Measurements from ENCODE around the gene NEK2. TPM values are rescaled to one million over a fixed set of nuclear protein-coding genes. Genes with fewer than 3 reads are reported as not detected.

NEK2 gene
- total RNA-seq, 1 experiment from 2014 or later = 45.7 TPM

GRCh38 chr1:211701733-211702132, 26.3 kb upstream of the NEK2 start:
- Histone ChIP-seq H3K9me3 (ENCODE audit: low read depth, low read length, poor library complexity, severe bottlenecking) (no peaks in the 10 kb centered on the region), H3K4me1 (ENCODE audit: insufficient read depth, low read length, poor library complexity, severe bottlenecking) (peaks cover 15% of the 10 kb centered on the region), H3K27me3 (replicated peaks; ENCODE audit: insufficient read depth, low read depth, low read length, poor library complexity) (no peaks in the 10 kb centered on the region), H3K27ac (ENCODE audit: low read depth, low read length, poor library complexity, severe bottlenecking) (no peak overlapping the region), H3K4me3 (ENCODE audit: low read depth, low read length, poor library complexity, severe bottlenecking) (no peak overlapping the region), H3K36me3 (ENCODE audit: insufficient read depth, low read length, poor library complexity, severe bottlenecking) (no peaks in the 10 kb centered on the region)
- intact Hi-C loops (cut with micrococcal nuclease; ENCODE audit: unreplicated experiment) = no loop called here
- TF ChIP-seq EZH2 (IDR thresholded peaks at IDR 0.05; ENCODE audit: borderline replicate concordance, low read depth, low read length, poor library complexity, severe bottlenecking) = no peak
- TF ChIP-seq, protein P1, sequence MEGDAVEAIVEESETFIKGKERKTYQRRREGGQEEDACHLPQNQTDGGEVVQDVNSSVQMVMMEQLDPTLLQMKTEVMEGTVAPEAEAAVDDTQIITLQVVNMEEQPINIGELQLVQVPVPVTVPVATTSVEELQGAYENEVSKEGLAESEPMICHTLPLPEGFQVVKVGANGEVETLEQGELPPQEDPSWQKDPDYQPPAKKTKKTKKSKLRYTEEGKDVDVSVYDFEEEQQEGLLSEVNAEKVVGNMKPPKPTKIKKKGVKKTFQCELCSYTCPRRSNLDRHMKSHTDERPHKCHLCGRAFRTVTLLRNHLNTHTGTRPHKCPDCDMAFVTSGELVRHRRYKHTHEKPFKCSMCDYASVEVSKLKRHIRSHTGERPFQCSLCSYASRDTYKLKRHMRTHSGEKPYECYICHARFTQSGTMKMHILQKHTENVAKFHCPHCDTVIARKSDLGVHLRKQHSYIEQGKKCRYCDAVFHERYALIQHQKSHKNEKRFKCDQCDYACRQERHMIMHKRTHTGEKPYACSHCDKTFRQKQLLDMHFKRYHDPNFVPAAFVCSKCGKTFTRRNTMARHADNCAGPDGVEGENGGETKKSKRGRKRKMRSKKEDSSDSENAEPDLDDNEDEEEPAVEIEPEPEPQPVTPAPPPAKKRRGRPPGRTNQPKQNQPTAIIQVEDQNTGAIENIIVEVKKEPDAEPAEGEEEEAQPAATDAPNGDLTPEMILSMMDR (conservative IDR thresholded peaks at IDR 0.05; ENCODE audit: low read depth, low read length) = no peak
- no peak for DNase-seq (ENCODE audit: low spot score)
- POLR2A ChIA-PET (ENCODE audit: low non-redundant PET) = no interaction called here
- CTCF ChIA-PET = no interaction called here
- BruUV-seq (replicated peaks) = no TSS peak

DNA sequence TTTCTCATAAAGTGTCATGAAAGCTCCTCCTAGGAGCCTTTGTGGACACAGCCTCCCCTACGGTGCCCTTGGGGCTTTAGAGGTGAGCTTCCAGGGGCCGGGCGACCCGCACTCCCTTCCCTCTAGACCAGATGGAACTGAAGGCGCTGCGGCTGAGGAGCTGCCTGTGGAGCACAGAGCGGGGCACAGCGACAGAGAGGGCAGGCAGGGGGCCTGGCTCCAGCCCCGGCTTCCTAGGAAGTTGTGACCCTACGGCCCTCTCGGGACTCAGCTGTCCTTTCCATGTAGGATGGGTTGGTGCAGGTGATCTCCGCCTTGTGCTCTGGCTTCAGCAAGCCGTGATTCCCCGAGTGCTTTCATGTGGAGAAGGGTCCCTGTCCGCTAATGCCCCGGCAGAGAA, 23.6 kb upstream of the NEK2 start:
- no peak for DNase-seq (ENCODE audit: low spot score)
- CTCF ChIA-PET = interaction anchor here (0.7 to 1.3 kb wide), 4 partner anchors 18 to 757 kb away, joined by 3 to 7 read pairs (median 6); no protein-coding TSS in a partner anchor
- POLR2A ChIA-PET (ENCODE audit: low non-redundant PET) = no interaction called here
- Histone ChIP-seq H3K36me3 (ENCODE audit: insufficient read depth, low read length, poor library complexity, severe bottlenecking) (no peaks in the 10 kb centered on the region), H3K27me3 (replicated peaks; ENCODE audit: insufficient read depth, low read depth, low read length, poor library complexity) (no peaks in the 10 kb centered on the region), H3K4me1 (ENCODE audit: insufficient read depth, low read length, poor library complexity, severe bottlenecking) (peaks cover 15% of the 10 kb centered on the region), H3K9me3 (ENCODE audit: low read depth, low read length, poor library complexity, severe bottlenecking) (no peaks in the 10 kb centered on the region), H3K4me3 (ENCODE audit: low read depth, low read length, poor library complexity, severe bottlenecking) (no peak overlapping the region), H3K27ac (ENCODE audit: low read depth, low read length, poor library complexity, severe bottlenecking) (no peak overlapping the region)
- intact Hi-C loops (cut with micrococcal nuclease; ENCODE audit: unreplicated experiment) = loop anchor here (2.0 to 10.0 kb wide), 3 partner anchors 132 to 758 kb away; partner anchors contain the start of gene LPGAT1
- BruUV-seq (replicated peaks) = no TSS peak
- TF ChIP-seq EZH2 (IDR thresholded peaks at IDR 0.05; ENCODE audit: borderline replicate concordance, low read depth, low read length, poor library complexity, severe bottlenecking) = no peak
- TF ChIP-seq, protein P1 (conservative IDR thresholded peaks at IDR 0.05; ENCODE audit: low read depth, low read length) = no peak

GRCh38 chr1:211698161-211699026, 23.0 kb upstream of the NEK2 start:
- no TSS peak for BruUV-seq (replicated peaks)
- CTCF ChIA-PET = interaction anchor here (0.5 to 1.3 kb wide), 7 partner anchors 18 to 911 kb away, joined by 3 to 7 read pairs (median 4); partner anchors contain the start of genes DTL and INTS7
- H3K27ac ChIP-seq (ENCODE audit: low read depth, low read length, poor library complexity, severe bottlenecking) = no peak overlapping the region
- no peaks in the 10 kb centered on the region for H3K27me3 ChIP-seq (replicated peaks; ENCODE audit: insufficient read depth, low read depth, low read length, poor library complexity)
- intact Hi-C loops (cut with micrococcal nuclease; ENCODE audit: unreplicated experiment) = loop anchor here (2.0 to 10.0 kb wide), 3 partner anchors 132 to 759 kb away; partner anchors contain the start of gene LPGAT1
- H3K9me3 ChIP-seq (ENCODE audit: low read depth, low read length, poor library complexity, severe bottlenecking) = no peaks in the 10 kb centered on the region
- peak; percentile 77 for DNase-seq (ENCODE audit: low spot score)
- H3K4me1 ChIP-seq (ENCODE audit: insufficient read depth, low read length, poor library complexity, severe bottlenecking) = peaks cover 15% of the 10 kb centered on the region
- no peaks in the 10 kb centered on the region for H3K36me3 ChIP-seq (ENCODE audit: insufficient read depth, low read length, poor library complexity, severe bottlenecking)
- POLR2A ChIA-PET (ENCODE audit: low non-redundant PET) = interaction anchor here (0.8 kb wide), 1 partner anchor 1253 kb away, joined by 3 read pairs; no protein-coding TSS in a partner anchor
- H3K4me3 ChIP-seq (ENCODE audit: low read depth, low read length, poor library complexity, severe bottlenecking) = no peak overlapping the region
- no peak for TF ChIP-seq EZH2 (IDR thresholded peaks at IDR 0.05; ENCODE audit: borderline replicate concordance, low read depth, low read length, poor library complexity, severe bottlenecking)
- TF ChIP-seq, protein P1 (conservative IDR thresholded peaks at IDR 0.05; ENCODE audit: low read depth, low read length) = peak; percentile 99
